GM19025 (cell line): ENCODE measurements around the gene PPFIBP1.
A peak's percentile ranks its signal among the peaks of the same experiment; 100 is the strongest.
"Not testable (repeated sequence)": the region's sequence is repeated elsewhere in the genome, so short reads cannot be mapped to it uniquely, and the experiment has no call there.

Experiments
- ATAC-seq: cut with Tn5 transposase; IDR thresholded peaks from one replicate; pipeline ENCODE4 v1.9.1; 2021; ENCODE audit warnings: mild to moderate bottlenecking, low read depth, moderate library complexity; ENCODE audit not compliant: unreplicated experiment

The PPFIBP1 gene

DNA sequence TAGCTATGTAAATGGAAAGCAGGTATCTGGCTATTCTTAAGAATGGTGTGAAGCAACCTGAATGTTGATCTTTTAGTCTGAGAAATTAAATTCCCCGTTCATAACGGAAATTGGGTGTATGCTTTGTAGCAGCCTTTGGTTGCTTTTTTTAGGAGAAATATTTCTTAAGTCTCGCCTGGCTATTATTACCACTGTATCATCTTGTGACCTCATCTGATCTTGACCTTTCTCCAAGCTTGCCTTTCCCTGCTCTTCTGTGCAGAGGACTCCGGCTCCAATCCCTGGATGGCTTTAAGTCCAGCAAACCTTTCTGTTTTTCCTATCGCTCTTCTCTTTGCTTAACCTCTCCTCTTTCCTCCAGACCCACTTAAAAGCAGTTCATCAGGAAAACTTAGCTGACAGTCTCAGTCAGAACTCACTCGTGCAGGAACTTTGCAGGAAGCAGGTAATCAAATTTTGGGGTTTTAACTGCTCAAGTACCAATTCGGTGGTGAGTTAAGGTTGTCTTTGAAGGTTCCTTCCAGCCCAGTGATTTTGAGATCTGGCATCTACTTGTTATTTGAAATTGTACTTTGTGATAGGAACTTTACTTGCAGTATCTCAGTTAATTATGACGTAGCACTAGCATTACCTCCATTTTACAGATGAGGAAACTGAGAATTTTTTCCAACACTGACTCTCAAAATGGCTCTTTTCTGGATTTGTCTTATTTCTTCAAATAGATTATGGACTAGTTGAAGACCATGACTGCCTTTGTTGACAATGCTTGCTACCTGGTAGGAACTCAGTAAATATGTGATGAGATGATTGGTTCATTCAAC lies 14.1 kb downstream of the PPFIBP1 start:
- ATAC-seq: no peak

DNA sequence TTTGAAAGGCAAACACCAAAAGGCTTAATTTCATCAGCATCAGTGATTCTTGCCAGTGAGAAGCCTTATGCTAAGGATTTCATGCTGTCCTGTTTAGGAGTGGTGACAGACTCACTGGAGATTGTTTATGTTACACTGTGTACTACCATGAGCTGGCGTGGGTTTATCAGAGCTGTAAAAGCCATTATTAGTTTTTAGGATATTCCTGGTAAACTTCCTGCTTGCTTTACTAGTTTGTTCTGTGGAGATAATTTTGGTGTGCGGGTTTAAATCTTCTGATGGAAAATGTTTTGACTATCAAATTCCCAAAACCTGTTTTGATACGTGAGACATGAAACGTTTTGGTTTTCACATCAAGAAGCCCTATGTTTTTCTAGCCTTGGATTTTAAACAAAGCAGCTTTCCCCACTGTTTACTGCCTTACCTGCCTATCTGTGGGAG lies 15.2 kb downstream of the PPFIBP1 start:
- no peak for ATAC-seq

DNA sequence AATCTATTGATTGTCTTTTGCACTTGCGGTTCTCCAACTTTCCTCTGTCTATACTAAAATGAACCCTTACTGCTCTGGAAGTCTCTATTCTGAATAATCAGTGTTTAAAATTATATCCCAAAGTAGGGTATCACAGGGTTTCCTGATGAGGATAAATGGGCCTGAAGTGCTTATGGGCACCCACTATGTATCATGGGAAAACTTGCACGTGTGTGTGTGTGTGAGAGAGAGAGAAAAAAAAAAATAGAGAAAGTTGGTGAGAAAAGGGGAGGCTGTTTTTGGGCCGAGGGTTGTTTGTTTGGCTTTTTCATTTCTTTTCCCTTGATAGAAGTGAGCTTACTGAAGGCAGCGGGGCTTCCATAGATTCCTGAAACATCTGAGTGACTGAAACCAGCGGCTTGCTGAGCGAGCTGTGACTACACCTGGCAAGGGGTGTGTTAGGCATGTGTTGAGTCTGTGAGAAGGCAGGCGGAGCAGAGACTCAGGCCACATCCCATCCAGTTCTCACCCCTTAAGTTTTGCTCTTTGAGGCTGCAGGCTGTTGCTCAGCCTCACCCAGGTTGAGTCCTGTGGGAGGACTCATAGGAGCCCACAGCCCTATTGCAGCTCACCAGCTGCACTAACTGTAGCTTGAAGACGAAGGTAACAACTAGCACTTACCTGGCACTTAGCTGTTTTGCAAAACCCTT lies 17.2 kb downstream of the PPFIBP1 start:
- ATAC-seq: no peak

DNA sequence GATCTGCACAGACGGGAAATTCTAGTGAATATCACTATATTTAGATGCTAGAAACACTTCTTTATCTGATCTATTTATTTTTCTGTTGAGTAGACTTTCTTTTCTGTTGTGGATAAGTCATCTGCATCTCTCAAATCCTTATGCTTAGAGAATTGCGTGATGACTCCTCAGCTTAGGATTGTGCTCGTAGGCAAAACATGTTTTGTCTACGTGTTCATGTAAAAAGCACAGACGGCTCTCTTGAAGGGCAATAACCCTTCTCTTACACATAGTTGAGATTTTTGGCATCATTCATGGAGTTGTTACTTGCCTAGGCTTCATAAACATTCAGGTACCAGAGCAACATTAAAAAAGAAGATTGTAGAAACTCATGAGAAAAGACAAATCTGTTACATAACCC lies 18.6 kb downstream of the PPFIBP1 start:
- ATAC-seq: no peak

DNA sequence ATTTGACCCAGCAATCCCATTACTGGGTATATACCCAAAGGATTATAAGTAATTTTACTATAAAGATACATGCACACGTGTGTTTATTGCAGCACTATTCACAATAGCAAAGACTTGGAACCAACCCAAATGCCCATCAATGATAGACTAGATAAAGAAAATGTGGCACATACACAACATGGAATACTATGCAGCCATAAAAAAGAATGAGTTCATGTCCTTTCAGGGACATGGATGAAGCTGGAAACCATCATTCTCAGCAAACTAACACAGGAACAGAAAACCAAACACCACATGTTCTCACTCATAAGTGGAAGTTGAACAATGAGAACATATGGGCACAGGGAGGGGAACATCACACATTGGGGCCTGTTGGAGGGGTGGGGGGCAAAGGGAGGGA lies 20.9 kb downstream of the PPFIBP1 start:
- ATAC-seq: not testable (repeated sequence)

DNA sequence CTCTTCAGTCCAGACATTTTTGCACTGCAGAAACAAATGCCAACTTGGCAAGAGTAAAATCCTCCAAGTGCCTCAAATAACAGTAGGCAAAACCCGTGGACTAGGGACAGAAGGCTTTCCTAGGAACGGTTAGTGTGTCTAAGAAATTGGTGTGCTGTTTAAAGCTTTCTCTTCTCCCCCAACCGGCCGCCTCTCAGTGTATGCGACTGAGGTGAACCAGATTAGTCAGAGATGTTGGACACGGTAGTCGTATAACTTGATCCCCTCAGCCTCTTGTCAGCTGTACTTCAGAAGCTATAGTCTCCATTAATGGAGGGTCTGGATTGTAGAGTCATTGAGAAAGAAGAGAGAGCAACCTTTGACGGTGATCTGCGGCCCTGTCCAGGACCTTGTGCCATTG lies 21.7 kb downstream of the PPFIBP1 start:
- ATAC-seq: no peak

DNA sequence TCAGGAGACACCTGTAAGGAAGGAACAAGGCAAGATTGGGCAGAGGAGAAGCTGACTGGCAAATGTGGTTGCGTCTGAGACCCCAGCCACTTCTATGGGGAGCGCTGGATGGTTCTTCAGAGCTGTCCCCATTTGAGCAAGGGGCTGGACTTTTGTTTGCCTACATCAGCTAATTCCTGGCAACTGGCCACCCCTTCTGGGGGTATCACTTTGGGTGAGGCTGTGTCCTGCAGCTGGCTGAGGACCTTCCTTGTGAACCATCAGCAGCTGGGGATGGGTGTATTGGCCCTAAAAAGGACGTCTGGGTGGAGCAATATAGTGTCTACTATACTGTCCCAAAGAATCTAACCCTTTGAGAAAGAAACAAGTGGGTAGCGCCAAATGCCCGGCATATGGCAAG lies 23.6 kb downstream of the PPFIBP1 start:
- ATAC-seq: no peak

DNA sequence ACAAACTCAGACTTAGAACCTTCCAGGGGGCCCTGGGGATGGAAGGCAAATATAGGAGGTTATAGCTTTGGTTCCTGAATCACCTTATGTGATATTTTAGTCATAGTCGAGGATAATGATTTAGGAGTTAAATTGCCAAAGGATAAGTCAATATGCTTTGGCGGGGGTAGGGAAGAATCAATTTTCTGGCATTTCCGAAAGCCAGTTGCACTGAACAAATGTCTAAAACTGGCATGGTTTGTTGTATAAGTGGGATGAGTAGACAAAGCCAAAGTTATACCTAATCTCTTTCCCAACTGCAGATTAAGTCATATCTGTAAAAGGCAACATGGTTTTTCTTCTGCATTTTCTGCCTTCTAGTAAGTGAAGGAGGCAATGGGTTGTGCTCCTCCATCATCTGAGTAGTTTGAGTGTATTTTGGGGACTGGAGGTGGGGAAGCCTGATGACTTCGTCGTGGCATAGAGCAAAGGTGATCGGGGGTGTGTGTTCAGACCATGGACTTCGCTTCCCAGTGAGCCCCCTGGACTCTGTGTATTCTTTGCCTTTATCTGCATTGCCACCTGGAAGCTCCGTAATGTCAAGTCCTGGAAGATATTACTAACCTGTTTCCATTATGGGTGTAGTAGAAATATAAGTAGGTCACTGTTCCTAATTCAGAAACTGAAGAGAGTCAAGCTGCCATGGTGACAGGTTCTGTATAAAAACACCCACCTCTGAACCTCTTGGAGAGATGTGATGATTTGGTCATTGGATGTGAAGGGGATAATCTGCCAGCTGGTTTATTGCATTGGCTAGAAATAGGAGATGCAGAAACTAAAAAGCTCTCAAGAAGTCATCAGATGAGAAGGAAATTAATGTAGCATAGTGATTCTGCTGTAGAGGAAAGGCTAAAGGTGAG lies 24.5 kb downstream of the PPFIBP1 start:
- ATAC-seq: no peak

DNA sequence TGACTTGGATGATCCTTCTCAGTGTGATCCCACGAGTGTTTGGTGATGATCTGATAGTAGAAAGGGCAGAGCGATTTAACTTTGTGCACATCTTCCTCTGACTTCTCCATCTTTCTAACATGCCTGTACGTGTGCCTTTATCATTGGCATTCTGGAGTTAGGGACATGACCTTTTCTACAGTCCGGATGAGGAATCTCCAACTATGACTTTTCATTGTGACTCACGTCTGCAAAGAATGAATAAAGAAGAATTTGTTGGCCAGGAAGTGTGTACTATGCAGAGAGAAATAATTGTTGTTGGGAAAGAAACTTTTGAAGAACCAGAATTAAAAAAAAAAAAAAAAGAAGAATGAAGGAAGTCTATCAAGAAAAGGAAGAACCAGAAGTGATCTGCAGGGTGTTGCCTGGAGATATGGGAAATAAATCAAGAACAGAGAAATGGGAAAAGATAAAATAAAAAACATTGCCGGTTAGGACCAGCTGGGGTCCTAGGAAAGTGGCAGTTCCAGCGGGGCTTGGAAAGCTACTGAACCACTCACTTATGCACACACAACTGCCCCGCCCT lies 25.3 kb downstream of the PPFIBP1 start:
- no peak for ATAC-seq

DNA sequence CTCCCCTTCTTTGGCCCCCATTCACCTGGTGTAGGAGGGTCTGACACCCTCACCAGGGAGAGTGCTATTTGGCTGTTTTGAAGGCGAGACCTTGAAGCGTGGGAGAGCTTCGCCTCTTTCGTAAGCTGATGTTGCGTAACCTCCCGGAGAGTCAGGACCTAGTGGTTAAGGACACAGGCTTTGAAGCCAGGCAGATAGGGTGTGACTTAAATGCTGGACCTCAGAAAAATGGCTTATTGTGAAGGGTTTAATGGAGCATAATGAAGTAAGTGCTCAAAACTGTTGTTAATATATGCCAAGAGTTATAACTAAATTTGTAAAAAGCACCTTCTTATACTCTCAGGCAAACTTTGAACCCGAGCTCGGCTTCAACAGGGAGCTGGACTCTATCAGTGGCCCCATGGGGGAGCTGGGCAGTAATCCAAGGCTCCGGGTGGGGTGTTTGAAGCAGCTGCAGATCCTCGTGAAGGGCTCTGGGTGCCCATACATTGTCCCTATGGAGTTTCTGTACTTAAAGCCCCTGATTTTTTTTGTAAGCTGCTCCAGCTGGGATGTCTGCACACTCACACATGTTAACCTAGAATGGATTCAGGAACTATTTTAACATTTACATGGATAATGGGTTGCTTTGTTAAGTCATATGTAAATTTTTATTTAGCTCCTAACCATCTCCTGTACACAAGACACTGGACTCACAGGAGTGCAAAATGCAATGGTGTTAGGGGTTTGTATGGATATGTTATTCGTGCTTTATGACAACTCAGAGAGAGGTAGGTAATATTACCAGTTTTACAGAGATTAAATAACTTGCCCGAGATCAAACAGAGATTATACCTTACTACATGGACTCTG lies 26.0 kb downstream of the PPFIBP1 start:
- no peak for ATAC-seq

DNA sequence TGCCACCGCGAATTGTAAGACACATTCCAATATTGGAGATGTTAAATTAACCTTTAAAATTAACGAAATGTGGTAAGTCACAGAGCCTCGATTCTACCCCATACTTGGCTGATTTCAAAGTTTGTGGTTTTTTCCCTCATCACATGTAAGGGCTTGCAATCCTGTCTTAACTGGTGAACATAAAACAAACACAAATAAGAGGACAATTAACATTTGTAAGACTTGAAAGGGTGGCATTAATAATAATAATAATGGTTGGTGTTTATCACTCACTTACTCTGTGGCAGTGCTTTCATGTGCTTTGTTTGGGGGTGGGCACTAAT lies 26.6 kb downstream of the PPFIBP1 start:
- ATAC-seq: no peak

DNA sequence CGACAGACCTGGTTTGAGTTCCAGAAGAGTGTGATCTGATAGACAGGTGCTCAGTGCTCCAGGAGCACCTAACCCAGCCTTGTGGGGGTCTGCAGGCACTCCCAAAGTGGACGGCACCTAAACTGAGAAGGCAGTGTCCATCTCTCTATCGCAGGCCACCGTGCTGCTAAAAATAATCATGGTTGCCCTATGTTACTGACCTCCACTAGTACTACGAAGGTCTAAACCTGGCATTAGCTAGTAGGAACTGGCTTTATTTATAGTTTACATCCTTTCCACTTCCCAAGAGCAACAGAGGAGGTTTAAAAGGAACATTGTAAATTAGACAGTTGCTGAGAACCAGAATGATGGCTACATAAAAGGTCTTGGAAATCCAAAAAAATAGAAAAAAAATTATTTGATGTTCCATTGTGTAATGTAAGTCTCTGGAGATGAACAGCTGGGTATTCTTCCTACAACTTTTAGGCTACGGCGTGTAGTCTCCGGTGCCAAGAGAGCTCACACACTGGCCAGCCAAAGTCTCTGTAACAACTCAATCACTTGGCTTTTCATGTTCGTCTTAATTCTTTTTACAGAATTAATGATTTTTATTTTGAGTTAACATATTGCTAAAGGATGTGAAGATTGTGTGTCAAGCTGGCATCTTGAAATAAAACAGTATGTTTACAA lies 27.3 kb downstream of the PPFIBP1 start:
- no peak for ATAC-seq

DNA sequence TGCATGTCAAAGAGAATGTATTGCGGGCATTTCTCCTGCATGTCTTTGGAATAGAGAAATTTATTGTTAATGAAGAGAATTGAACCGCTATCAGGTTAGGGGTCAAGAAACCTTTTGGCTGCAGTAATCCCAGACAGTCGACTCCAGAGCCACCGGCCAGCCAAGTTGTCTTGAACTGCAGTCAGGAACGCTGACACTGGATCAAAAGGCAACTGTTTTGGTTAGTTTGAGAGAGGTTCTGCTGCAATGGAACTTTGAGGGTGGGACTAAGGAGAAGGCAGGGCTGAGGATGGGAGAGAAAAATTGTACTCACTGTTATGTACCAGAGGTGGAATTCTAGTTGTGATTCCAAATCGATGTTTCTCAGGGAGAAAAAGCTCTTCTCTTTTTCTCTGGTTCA lies 28.2 kb downstream of the PPFIBP1 start:
- ATAC-seq: no peak

DNA sequence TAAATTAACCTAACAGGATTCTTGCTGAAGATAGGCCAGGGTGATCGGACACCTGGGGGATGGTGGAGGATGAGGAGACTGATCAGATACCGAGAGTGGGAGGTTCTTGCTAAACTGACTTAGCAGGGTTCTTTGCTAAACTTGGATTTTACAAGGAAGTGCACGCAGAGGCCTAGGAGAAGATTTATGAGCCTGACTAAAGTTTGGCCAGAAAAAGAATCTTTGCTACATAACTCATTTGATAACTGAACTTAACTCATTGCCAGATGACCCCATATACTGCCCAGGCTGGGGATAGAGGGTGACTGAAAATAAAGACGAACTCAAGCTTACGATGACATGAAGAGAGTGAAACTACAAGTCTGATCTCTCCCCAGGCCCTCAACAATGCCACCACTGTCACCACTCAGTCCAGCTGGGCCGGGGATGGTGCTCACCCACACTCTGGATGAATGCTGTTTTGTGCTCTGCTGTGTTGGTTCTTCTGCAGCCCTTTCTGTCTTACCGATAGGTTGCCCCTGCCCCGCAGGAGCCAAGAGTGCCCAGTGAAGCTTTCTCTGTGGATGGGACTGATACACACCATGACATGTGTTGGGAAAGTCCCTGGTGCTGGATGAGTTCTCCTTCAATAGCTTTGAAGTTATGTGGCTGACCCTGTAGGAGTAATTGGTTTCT lies 29.0 kb downstream of the PPFIBP1 start:
- peak; percentile 63 for ATAC-seq

DNA sequence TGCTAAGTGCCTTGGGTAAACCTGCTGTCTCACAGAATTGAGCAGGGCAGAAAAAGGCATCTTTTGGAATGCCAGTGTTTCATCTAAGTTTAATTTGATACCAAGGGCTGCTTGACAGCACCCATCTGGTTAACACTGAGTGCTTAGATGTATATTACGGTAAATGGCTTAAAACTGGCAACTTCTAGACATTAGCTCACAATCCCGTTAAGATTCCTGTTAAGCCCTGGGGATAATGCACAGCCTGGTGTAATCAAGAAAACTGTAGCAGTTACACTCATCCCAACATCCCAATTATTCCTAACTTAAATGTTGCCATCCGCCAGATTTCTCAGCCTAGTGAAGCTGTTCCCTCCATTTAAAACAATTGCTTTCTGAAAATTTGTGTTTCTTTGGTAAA lies 29.9 kb downstream of the PPFIBP1 start:
- ATAC-seq: no peak

DNA sequence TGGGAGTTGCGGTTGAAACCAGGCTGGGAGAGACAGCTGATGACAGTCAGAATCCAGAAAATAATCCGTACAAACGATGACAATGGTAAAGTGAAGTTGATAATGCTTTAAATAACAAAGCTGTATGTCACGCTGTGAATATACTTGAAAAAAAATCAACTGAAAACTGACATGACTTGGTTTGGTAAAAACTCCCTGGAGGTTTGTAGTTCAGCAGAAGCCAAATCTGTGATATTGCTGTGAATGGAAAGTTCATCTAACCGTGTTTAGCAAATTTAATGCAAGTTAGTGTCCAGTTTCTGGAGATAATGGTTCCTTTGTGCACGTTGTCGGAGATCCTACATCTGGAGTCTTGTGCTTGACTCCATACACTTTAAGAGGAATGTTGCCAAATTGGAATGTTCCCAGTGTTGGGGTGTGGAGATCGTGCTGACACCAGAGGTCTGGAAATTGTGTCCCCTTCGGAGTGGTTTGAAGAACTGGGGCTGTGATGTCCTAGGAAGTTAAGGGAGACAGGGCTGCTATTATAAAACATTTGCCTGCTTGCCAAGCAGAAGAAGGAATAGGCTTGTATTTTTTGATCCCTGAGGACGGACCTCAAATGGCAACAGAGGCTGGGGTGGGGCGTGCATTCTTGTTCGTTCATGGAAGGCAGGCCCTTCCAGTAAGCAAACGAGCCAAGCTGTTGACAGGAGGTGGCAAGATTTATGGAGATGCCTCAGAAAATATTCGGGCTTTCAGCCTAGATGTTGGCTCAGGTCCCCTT lies 30.6 kb downstream of the PPFIBP1 start:
- ATAC-seq: no peak

DNA sequence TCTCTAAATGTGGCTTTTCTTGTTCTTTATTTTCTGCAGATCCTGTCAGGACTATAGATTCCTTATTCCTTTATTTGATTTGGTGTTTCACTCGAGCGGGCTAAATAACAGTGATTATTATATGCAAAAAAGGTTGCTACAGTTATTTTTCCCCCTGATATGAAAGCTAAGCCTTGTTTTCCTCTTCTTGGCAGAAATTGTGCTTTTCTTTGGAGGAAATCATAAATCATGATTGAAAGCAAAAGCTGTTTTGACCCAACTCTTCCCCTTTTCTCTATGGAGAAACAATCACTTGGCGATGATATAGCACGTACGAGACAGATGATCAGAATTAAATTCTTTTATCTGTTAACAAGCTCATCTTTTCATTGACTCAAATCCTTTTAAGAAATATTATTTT lies 31.4 kb downstream of the PPFIBP1 start:
- no peak for ATAC-seq
